Duodenal mucosa (tissue), 2 donors: ENCODE measurements around the gene SREK1IP1.

Experiments used
- H3K27ac ChIP-seq: one replicate; pipeline ENCODE4 v1.7.0; 2013; ENCODE audit warnings: low read depth, low read length
- H3K27me3 ChIP-seq, 2 donors: one replicate each; pipeline ENCODE4 v1.7.0; 2013; ENCODE audit warnings: low read length in 2 of 2, control low read depth in 1 of 2; ENCODE audit not compliant: insufficient read depth in 2 of 2, control insufficient read depth in 1 of 2
- H3K36me3 ChIP-seq, 2 donors: one replicate each; pipeline ENCODE4 v1.7.0; 2013; ENCODE audit warnings: low read length in 2 of 2, control low read depth in 1 of 2; ENCODE audit not compliant: insufficient read depth in 2 of 2, control insufficient read depth in 1 of 2
- H3K4me1 ChIP-seq, 2 donors: one replicate each; pipeline ENCODE4 v1.7.0; 2013; ENCODE audit warnings: low read length in 2 of 2, control low read depth in 1 of 2; ENCODE audit not compliant: insufficient read depth in 2 of 2, control insufficient read depth in 1 of 2
- H3K4me3 ChIP-seq, 2 donors: one replicate each; pipeline ENCODE4 v1.7.0; 2013; ENCODE audit warnings: low read length in 2 of 2, low read depth in 1 of 2
- H3K9ac ChIP-seq, 2 donors: one replicate each; pipeline ENCODE4 v1.7.0; 2013; ENCODE audit warnings: low read length in 2 of 2, low read depth in 1 of 2
- H3K9me3 ChIP-seq, 2 donors: one replicate each; pipeline ENCODE4 v1.7.0; 2013; ENCODE audit warnings: low read length in 2 of 2, control low read depth in 1 of 2; ENCODE audit not compliant: control insufficient read depth in 1 of 2

SREK1IP1 gene

GRCh38 chr5:64766941-64767340 is 1.6 kb downstream of the SREK1IP1 start:
- Histone ChIP-seq H3K4me1 (peaks cover 35 to 41% of the 10 kb centered on the region in 2 donors), H3K9ac (peak overlapping the region in 1 of 2 donors; percentile 12), H3K27ac (no peak overlapping the region), H3K27me3 (no peaks in the 10 kb centered on the region), H3K4me3 (peak overlapping the region; percentile 99), H3K9me3 (no peaks in the 10 kb centered on the region), H3K36me3 (no peaks in the 10 kb centered on the region)

GRCh38 chr5:64765804-64766504 is 2.5 kb downstream of the SREK1IP1 start:
- Histone ChIP-seq H3K27ac (no peak overlapping the region), H3K4me3 (peak overlapping the region in 1 of 2 donors; percentile 26), H3K4me1 (peaks cover 35 to 41% of the 10 kb centered on the region in 2 donors), H3K36me3 (peaks cover 0 to 3% of the 10 kb centered on the region in 2 donors), H3K27me3 (no peaks in the 10 kb centered on the region), H3K9ac (no peak overlapping the region), H3K9me3 (no peaks in the 10 kb centered on the region)

GRCh38 chr5:64763948-64764503 is 4.5 kb downstream of the SREK1IP1 start:
- peaks cover 26 to 30% of the 10 kb centered on the region in 2 donors for H3K4me1 ChIP-seq
- peaks cover 3% of the 10 kb centered on the region in 2 donors for H3K36me3 ChIP-seq
- H3K9ac ChIP-seq = no peak overlapping the region
- no peaks in the 10 kb centered on the region for H3K27me3 ChIP-seq
- H3K9me3 ChIP-seq = no peaks in the 10 kb centered on the region
- H3K4me3 ChIP-seq = no peak overlapping the region
- H3K27ac ChIP-seq = no peak overlapping the region

- no peak overlapping the region for H3K27ac ChIP-seq
- no peaks in the 10 kb centered on the region for H3K9me3 ChIP-seq
- H3K4me1 ChIP-seq = peaks cover 0 to 1% of the 10 kb centered on the region in 2 donors
- H3K4me3 ChIP-seq = no peak overlapping the region
- H3K36me3 ChIP-seq = peaks cover 3% of the 10 kb centered on the region in 2 donors
- no peaks in the 10 kb centered on the region for H3K27me3 ChIP-seq
- no peak overlapping the region for H3K9ac ChIP-seq
Measured at GRCh38 chr5:64759960-64760660, 8.4 kb downstream of the SREK1IP1 start.

GRCh38 chr5:64758901-64759300 is 9.6 kb downstream of the SREK1IP1 start:
- Histone ChIP-seq H3K4me1 (no peaks in the 10 kb centered on the region), H3K27ac (no peak overlapping the region), H3K9me3 (no peaks in the 10 kb centered on the region), H3K36me3 (peaks cover 3 to 5% of the 10 kb centered on the region in 2 donors), H3K4me3 (no peak overlapping the region), H3K9ac (no peak overlapping the region), H3K27me3 (no peaks in the 10 kb centered on the region)

GRCh38 chr5:64754066-64754465 is 14.4 kb downstream of the SREK1IP1 start:
- no peaks in the 10 kb centered on the region for H3K27me3 ChIP-seq
- H3K9ac ChIP-seq = no peak overlapping the region
- H3K36me3 ChIP-seq = peaks cover 0 to 5% of the 10 kb centered on the region in 2 donors
- no peaks in the 10 kb centered on the region for H3K9me3 ChIP-seq
- no peak overlapping the region for H3K27ac ChIP-seq
- no peaks in the 10 kb centered on the region for H3K4me1 ChIP-seq
- H3K4me3 ChIP-seq = no peak overlapping the region

GRCh38 chr5:64749385-64749784 is 19.1 kb downstream of the SREK1IP1 start:
- H3K36me3 ChIP-seq = peaks cover 0 to 5% of the 10 kb centered on the region in 2 donors
- H3K9ac ChIP-seq = no peak overlapping the region
- no peaks in the 10 kb centered on the region for H3K27me3 ChIP-seq
- no peak overlapping the region for H3K27ac ChIP-seq
- no peaks in the 10 kb centered on the region for H3K9me3 ChIP-seq
- H3K4me3 ChIP-seq = no peak overlapping the region
- H3K4me1 ChIP-seq = no peaks in the 10 kb centered on the region

GRCh38 chr5:64746446-64746845 is 22.0 kb downstream of the SREK1IP1 start:
- Histone ChIP-seq H3K4me3 (no peak overlapping the region), H3K27ac (no peak overlapping the region), H3K9ac (no peak overlapping the region), H3K27me3 (no peaks in the 10 kb centered on the region), H3K4me1 (no peaks in the 10 kb centered on the region), H3K9me3 (no peaks in the 10 kb centered on the region), H3K36me3 (no peaks in the 10 kb centered on the region)

GRCh38 chr5:64744914-64745313 is 23.6 kb downstream of the SREK1IP1 start:
- no peaks in the 10 kb centered on the region for H3K4me1 ChIP-seq
- peaks cover 0 to 11% of the 10 kb centered on the region in 2 donors for H3K36me3 ChIP-seq
- H3K27me3 ChIP-seq = no peaks in the 10 kb centered on the region
- no peaks in the 10 kb centered on the region for H3K9me3 ChIP-seq
- no peak overlapping the region for H3K9ac ChIP-seq
- no peak overlapping the region for H3K4me3 ChIP-seq
- H3K27ac ChIP-seq = no peak overlapping the region

- H3K9ac ChIP-seq = no peak overlapping the region
- H3K4me3 ChIP-seq = no peak overlapping the region
- H3K27ac ChIP-seq = no peak overlapping the region
- H3K36me3 ChIP-seq = peaks cover 8 to 25% of the 10 kb centered on the region in 2 donors
- H3K4me1 ChIP-seq = no peaks in the 10 kb centered on the region
- H3K27me3 ChIP-seq = no peaks in the 10 kb centered on the region
- no peaks in the 10 kb centered on the region for H3K9me3 ChIP-seq
Measured at GRCh38 chr5:64742821-64743220, 25.7 kb downstream of the SREK1IP1 start.
